Thoracic aorta (tissue), 2 donors: ENCODE measurements around the gene PPP1R1B. TPM values are rescaled to one million over a fixed set of nuclear protein-coding genes. Genes with fewer than 3 reads are reported as not detected.

Experiments used
- ATAC-seq: fragments of 150-250 bp; one replicate; pipeline ENCODE4 v1.8.0; 2017; ENCODE audit warnings: low read depth; ENCODE audit not compliant: insufficient number of reproducible peaks, low FRiP score
- DNase-seq: peaks from one replicate; pipeline ENCODE4 v3.0.0-alpha.2; 2020; ENCODE audit warnings: low spot score
- H3K27ac ChIP-seq, 2 donors: fragments of 200-600 bp; sonication (generic); 1 replicate in 1 of 2; 2 replicates in 1 of 2; pipeline ENCODE4 v1.5.1; 2016; ENCODE audit warnings: mild to moderate bottlenecking in 2 of 2, moderate library complexity in 2 of 2
- H3K27me3 ChIP-seq: fragments of 200-600 bp; sonication (generic); replicated peaks from 2 replicates; pipeline ENCODE4 v1.6.0; 2016; ENCODE audit warnings: mild to moderate bottlenecking; ENCODE audit not compliant: insufficient read depth
- H3K36me3 ChIP-seq: fragments of 200-600 bp; sonication (generic); one replicate; pipeline ENCODE4 v1.5.1; 2016
- H3K4me1 ChIP-seq, 2 donors: fragments of 200-600 bp; sonication (generic); 1 replicate in 1 of 2; 2 replicates in 1 of 2; pipeline versions ENCODE4 v1.5.1 to v1.6.0; 2016; ENCODE audit warnings: low read depth in 2 of 2, mild to moderate bottlenecking in 1 of 2; ENCODE audit not compliant: control insufficient read depth in 1 of 2
- H3K4me3 ChIP-seq: fragments of 200-600 bp; sonication (generic); 2 replicates; pipeline ENCODE4 v1.5.1; 2016; ENCODE audit warnings: mild to moderate bottlenecking
- H3K9me3 ChIP-seq: fragments of 200-600 bp; sonication (generic); 2 replicates; pipeline ENCODE4 v1.5.1; 2016
- CTCF ChIP-seq: fragments of 200-600 bp; sonication (generic); IDR thresholded peaks from one replicate; pipeline ENCODE4 v1.5.1; 2019; ENCODE audit warnings: antibody characterized with exemption
- total RNA-seq, 2 donors: library from RNA; depleted of rRNA; stranded (reverse); fragments of >200 nt; gene quantifications; one replicate each; pipeline versions ENCODE4 v1.1.0 to v1.2.3, GENCODE V29; 2016

Gene PPP1R1B
- total RNA-seq, 2 donors from 2014 or later: 0.27 to 2.1 TPM

- Histone ChIP-seq H3K9me3 (no peaks in the 10 kb centered on the region), H3K27ac (peak overlapping the region in 1 of 2 donors; percentile 47), H3K36me3 (no peaks in the 10 kb centered on the region), H3K4me1 (peaks cover 3 to 20% of the 10 kb centered on the region in 2 donors), H3K27me3 (no peaks in the 10 kb centered on the region), H3K4me3 (peak overlapping the region; percentile 45)
- no peak for TF ChIP-seq CTCF
- ATAC-seq (no peak), DNase-seq (no peak)
Measured at GRCh38 chr17:39627047-39627711, 427 bp downstream of the PPP1R1B start.

GRCh38 chr17:39627712-39628516, 1.2 kb downstream of the PPP1R1B start:
- Histone ChIP-seq H3K27me3 (no peaks in the 10 kb centered on the region), H3K4me1 (peaks cover 3 to 17% of the 10 kb centered on the region in 2 donors)
- TF ChIP-seq CTCF: no peak

GRCh38 chr17:39628655-39629493, 2.1 kb downstream of the PPP1R1B start:
- Histone ChIP-seq H3K9me3 (no peaks in the 10 kb centered on the region), H3K27me3 (no peaks in the 10 kb centered on the region), H3K36me3 (no peaks in the 10 kb centered on the region), H3K4me3 (no peak overlapping the region), H3K27ac (no peak overlapping the region), H3K4me1 (peaks cover 3 to 10% of the 10 kb centered on the region in 2 donors)
- DNase-seq (no peak), ATAC-seq (no peak)
- no peak for TF ChIP-seq CTCF

More at GRCh38 chr17:39627712-39628516, 1.2 kb downstream of the PPP1R1B start:
- Histone ChIP-seq H3K27ac (no peak overlapping the region), H3K36me3 (no peaks in the 10 kb centered on the region), H3K9me3 (no peaks in the 10 kb centered on the region), H3K4me3 (no peak overlapping the region)
- no peak for ATAC-seq
- DNase-seq: no peak

- no peak for DNase-seq
- no peak overlapping the region for H3K4me3 ChIP-seq
- H3K36me3 ChIP-seq: no peaks in the 10 kb centered on the region
- peaks cover 3 to 10% of the 10 kb centered on the region in 2 donors for H3K4me1 ChIP-seq
- TF ChIP-seq CTCF: no peak
- ATAC-seq: no peak
- no peaks in the 10 kb centered on the region for H3K27me3 ChIP-seq
- H3K9me3 ChIP-seq: no peaks in the 10 kb centered on the region
- no peak overlapping the region for H3K27ac ChIP-seq
Measured at GRCh38 chr17:39629494-39629880, 2.7 kb downstream of the PPP1R1B start.

- Histone ChIP-seq H3K4me1 (peaks cover 3 to 10% of the 10 kb centered on the region in 2 donors), H3K27me3 (no peaks in the 10 kb centered on the region), H3K9me3 (no peaks in the 10 kb centered on the region), H3K4me3 (no peak overlapping the region), H3K36me3 (no peaks in the 10 kb centered on the region), H3K27ac (no peak overlapping the region)
- TF ChIP-seq CTCF: no peak
- DNase-seq (no peak), ATAC-seq (no peak)
Measured at GRCh38 chr17:39629898-39630297, 3.1 kb downstream of the PPP1R1B start.
